ENCODE results near the gene COA4.
A peak's percentile ranks its signal among the peaks of the same experiment; 100 is the strongest.
"Not testable (repeated sequence)": the region's sequence is repeated elsewhere in the genome, so short reads cannot be mapped to it uniquely, and the experiment has no call there.

COA4 gene

GRCh38 chr11:73876424-73877310, at the start of gene COA4, which contains the start of gene PAAF1:
TSS of gene COA4 (minus strand) at chr11:73876846. CDS start at chr11:73873378, 3,468 bp downstream.
TSS of gene PAAF1 (plus strand) at chr11:73876999. CDS start at chr11:73877022, 23 bp downstream.
- ATAC-seq (peak; percentile 99), DNase-seq (peak; percentile 94)

- DNase-seq (no peak), ATAC-seq (no peak)
Measured at GRCh38 chr11:73921180-73921579, 44.5 kb upstream of the COA4 start.

GRCh38 chr11:73916435-73916834, 39.8 kb upstream of the COA4 start:
- peak; percentile 59 for ATAC-seq
- no peak for DNase-seq

GRCh38 chr11:73914284-73914683, 37.6 kb upstream of the COA4 start:
- ATAC-seq (no peak), DNase-seq (no peak)

GRCh38 chr11:73913472-73913871, 36.8 kb upstream of the COA4 start:
- no peak for DNase-seq
- ATAC-seq: no peak

- DNase-seq (no peak), ATAC-seq (no peak)
Measured at GRCh38 chr11:73912026-73912425, 35.4 kb upstream of the COA4 start.

GRCh38 chr11:73907191-73907590, 30.5 kb upstream of the COA4 start:
- ATAC-seq: peak; percentile 81
- no peak for DNase-seq

- no peak for DNase-seq
- ATAC-seq: no peak
Measured at GRCh38 chr11:73902303-73902702, 25.7 kb upstream of the COA4 start.

- no peak for ATAC-seq
- no peak for DNase-seq
Measured at GRCh38 chr11:73894725-73895335, 18.2 kb upstream of the COA4 start.

- ATAC-seq (no peak), DNase-seq (no peak)
Measured at GRCh38 chr11:73893041-73893440, 16.4 kb upstream of the COA4 start.

GRCh38 chr11:73889536-73889935, 12.9 kb upstream of the COA4 start:
- ATAC-seq: no peak
- no peak for DNase-seq

GRCh38 chr11:73889019-73889418, 12.4 kb upstream of the COA4 start:
- no peak for ATAC-seq
- no peak for DNase-seq

- no peak for DNase-seq
- ATAC-seq: no peak
Measured at GRCh38 chr11:73888244-73888643, 11.6 kb upstream of the COA4 start.

GRCh38 chr11:73883856-73884255, 7.2 kb upstream of the COA4 start:
- DNase-seq (no peak), ATAC-seq (no peak)

GRCh38 chr11:73880449-73880848, 3.8 kb upstream of the COA4 start:
- not testable (repeated sequence) for ATAC-seq, DNase-seq

- ATAC-seq: no peak
- DNase-seq: no peak
Measured at GRCh38 chr11:73878771-73879170, 2.1 kb upstream of the COA4 start.

GRCh38 chr11:73875840-73876239, 806 bp downstream of the COA4 start:
- ATAC-seq: no peak

GRCh38 chr11:73875380-73875779, 1.3 kb downstream of the COA4 start:
- DNase-seq (no peak), ATAC-seq (no peak)

More at GRCh38 chr11:73875840-73876239, 806 bp downstream of the COA4 start:
- peak; percentile 15 for DNase-seq

GRCh38 chr11:73872749-73873357, 3.8 kb downstream of the COA4 start:
- DNase-seq (no peak), ATAC-seq (no peak)

- DNase-seq (no peak), ATAC-seq (no peak)
Measured at GRCh38 chr11:73870261-73870660, 6.4 kb downstream of the COA4 start.

- ATAC-seq (no peak), DNase-seq (no peak)
Measured at GRCh38 chr11:73869332-73869949, 7.2 kb downstream of the COA4 start.

GRCh38 chr11:73866586-73866996, 10.1 kb downstream of the COA4 start:
- DNase-seq: no peak

More at GRCh38 chr11:73866586-73866996, 10.1 kb downstream of the COA4 start:
- ATAC-seq: no peak
